ENCODE results near the gene PEX11A.

The PEX11A gene

GRCh38 chr15:89674526-89674925 lies 16.0 kb downstream of the PEX11A start:
- DNase-seq (ENCODE audit: low spot score): no peak

DNA sequence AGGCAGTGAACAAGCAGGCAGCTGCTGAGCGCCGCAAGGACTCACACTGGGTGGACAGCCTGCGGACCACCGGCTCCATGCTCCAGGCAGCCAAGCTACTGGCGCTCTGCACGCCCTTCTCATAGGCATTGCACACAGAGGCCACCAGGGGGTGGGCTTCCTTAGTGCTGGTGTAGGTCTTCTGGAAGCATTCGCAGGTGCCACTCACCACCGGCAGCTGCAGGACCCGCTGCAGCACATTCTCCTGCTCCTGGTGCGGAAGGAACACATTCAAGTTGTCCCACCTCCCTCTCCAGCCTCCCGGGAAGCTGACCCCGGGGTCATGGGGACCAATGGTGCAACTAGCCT lies 17.4 kb downstream of the PEX11A start:
- peak; percentile 15 for DNase-seq (ENCODE audit: low spot score)

DNA sequence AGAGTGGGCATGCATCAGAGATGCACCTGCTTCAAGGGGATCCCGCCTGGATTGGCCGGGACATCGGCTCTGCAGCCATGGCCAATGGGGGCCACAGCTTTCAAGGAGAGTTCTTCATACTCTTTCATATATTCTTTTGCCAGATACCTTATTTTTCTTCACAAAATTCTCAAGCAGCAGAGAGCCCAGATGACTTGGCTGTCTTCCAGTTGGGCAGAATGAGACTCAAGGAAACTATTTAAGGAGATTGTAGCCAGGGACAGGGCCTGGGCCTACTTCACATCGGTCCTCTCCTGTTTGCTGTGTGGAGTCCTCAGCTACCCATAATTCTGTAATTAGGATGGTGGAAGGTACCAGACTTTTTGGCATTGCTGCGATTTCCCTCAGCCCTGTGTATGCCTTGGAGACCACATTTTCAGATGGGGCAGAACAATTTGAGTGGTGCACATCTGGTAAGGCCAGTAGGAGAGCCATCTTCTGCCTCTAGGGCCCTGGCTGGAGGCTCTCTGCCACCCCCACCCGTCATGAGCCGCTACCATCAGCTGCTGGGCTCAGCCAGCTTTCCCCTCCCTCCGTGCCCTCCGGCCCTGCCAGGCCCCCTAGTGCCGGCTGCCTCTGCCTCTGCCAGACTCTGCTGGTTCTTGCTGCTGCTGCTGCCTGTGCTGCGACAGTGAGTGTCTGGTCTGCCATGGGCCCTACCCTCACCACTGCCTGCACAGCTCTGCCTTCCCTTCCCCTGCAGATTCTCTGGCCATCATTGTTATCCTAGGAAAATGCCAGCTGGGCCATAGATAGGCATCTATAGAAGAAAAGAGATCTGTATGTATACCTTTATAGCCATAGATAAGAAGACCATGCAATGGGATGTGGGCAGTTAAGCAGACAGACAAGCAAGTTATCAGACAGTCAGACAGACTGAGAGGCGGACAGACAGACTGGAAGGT lies 18.1 kb downstream of the PEX11A start:
- DNase-seq (ENCODE audit: low spot score): no peak

- no peak for DNase-seq (ENCODE audit: low spot score)
These were observed 18.9 kb downstream of the PEX11A start for GRCh38 chr15:89671687-89672086.

GRCh38 chr15:89670971-89671560 lies 19.5 kb downstream of the PEX11A start:
- no peak for DNase-seq (ENCODE audit: low spot score)

GRCh38 chr15:89669941-89670340 lies 20.6 kb downstream of the PEX11A start:
- DNase-seq (ENCODE audit: low spot score): no peak

DNA sequence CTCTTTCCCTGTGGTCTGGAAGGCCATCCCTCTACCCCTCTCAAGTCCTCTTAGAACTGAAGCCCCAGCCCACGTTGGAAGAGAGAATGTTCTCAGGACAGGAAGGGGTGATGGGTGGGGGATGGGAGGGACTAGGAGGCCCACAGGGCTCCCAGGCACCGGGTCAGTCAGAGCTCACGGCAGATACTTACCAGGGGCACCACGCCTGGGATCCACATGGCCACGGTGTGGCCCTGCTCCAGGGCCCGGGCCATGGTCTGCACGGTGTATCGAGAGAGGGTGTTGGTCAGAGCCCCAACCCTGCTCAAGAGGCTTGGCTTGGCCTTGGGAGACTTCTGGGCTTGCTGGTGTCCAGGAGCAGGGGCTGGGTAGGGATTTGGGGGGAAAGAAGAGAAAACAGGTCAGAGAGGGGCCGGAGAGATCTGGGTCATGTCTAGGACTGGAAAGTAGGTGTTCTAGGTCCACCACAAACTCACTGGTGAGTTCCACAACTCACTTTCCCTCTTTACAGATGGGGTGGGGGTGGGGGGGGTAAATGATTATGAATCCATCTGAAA lies 21.2 kb downstream of the PEX11A start:
- no peak for DNase-seq (ENCODE audit: low spot score)

DNA sequence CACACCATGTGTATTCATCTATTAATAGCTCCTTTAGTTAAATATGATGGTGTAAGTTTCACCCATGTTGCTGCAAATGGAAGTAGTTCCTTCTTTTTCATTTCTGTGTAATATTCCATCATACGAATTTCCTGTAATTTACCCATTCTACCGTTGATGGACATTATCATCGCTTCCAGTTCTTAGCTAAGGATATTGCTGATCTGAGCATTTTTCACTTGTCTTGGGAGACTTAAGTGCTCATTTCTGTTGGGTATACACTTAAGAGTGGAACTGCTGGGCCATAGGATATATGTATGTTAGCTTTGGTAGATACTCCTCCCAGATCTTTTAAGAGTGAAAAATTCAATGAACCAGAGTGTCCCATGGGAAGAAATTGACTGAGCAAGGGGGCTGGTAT lies 22.4 kb downstream of the PEX11A start:
- DNase-seq (ENCODE audit: low spot score): no peak

DNA sequence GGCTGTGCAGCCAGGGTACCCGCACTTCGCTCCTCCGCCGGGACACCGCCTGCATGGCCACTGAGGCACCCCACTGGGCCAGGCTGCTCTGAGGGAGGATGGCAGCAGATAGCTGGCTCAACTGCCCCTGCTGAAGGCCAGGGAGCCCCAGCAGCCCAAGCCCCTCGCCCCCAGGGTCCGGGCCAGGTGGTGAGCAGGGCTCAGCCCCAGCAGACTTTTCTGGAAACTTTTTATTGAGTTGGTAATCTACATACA lies 22.9 kb downstream of the PEX11A start:
- no peak for DNase-seq (ENCODE audit: low spot score)

DNA sequence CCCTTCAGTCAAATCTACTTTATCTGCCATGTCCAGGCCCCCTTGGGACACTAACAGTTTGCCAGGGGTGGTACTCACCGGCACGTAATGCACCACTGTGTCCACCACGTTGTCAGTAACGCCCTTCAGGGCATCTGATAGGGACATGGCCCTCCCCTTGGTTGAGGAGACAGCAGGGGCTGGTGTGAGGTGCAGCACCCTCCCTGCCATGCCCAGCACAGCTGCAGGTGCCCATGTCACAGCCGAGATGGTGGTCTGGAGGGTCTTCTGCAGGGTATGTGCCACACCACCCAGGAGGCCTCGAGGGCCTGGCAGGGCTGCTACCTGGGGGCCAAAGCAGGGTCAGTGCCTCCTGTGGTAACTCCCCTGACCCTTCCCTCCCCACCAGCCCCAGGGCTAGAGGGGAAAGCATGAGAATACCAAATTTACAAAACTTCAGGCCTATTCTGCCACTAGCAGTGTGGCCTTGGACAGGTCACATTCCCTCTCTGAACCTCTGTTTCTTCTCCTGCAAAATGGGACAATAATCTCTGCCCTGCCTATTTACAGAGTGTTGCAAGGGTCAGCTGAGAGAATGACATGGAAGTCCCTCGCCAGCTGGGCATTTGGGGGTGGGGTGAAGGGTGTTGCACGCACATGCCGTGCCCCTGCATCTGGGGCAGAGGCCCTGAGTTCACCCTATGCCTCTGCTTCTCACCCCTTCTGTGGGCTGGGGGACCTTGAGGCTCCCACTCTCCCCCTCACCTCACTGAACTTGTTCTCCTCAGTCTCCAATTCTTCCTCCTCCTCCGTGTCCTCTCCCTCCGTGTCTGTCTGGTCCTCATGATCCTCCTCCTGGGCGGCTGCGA lies 23.5 kb downstream of the PEX11A start:
- DNase-seq (ENCODE audit: low spot score): no peak

- DNase-seq (ENCODE audit: low spot score): no peak
These were observed 24.2 kb downstream of the PEX11A start for GRCh38 chr15:89666184-89666857.

- DNase-seq (ENCODE audit: low spot score): no peak
These were observed 24.9 kb downstream of the PEX11A start for GRCh38 chr15:89665449-89666181.

- no peak for DNase-seq (ENCODE audit: low spot score)
These were observed 25.9 kb downstream of the PEX11A start for GRCh38 chr15:89664441-89665350.

- DNase-seq (ENCODE audit: low spot score): no peak
These were observed 27.5 kb downstream of the PEX11A start for GRCh38 chr15:89662893-89663626.

- DNase-seq (ENCODE audit: low spot score): no peak
These were observed 30.0 kb downstream of the PEX11A start for GRCh38 chr15:89660556-89660955.

GRCh38 chr15:89659295-89659694 lies 31.3 kb downstream of the PEX11A start:
- no peak for DNase-seq (ENCODE audit: low spot score)

DNA sequence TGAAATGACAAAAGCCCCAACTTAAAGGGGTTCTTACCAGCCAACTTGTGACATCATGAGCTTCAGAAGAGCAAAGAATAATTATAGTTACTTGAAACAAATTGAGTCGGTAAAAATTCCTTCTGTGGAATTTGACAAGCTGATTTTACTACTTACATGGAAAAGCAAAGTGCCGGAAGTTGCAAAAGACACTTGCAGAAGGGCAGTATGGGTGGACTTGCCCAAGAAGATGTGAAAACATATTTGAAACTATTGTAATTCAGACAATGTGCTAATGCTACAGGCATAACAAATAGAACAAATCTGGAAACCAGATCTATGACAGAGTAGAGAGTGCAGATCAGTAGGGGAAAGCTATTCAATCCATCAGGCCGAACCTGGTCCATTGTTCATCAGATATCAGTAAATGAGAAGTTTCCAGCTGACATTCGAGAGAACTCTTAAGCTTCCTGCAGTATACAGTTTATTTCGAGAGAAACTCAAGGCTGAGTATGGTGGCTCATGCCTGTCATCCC lies 32.8 kb downstream of the PEX11A start:
- no peak for DNase-seq (ENCODE audit: low spot score)

DNA sequence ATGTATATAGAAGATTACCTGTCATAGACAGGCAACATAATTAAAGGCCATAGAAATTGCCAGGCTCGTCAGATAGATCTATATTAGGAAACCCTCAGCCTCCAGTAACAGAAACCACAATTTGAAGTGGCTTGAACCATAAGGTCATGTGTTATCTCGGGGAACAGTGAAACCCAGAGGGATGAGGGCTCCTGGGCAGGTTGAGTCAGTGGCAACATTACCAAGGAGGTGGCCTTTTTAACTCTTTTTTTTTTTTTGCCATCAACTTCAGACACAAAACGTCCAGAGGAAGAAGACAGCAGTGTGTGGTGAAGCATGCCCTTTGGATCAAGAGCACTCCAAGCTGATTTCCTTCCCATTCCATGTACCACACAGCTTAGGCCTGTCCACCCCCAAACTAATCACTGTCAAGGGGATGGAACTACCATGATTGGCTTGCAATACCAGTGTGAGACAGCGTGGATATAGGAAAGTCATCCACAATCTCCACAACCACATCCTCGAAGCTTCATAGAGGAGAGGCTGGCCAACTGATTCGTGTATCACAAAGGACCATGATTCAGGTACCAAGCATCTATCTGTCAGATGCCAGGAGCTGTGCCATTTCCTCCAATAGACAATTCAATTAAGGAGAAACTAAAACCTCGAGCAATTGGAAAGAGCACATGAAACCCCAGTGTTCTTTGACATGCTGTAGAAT lies 34.3 kb downstream of the PEX11A start:
- DNase-seq (ENCODE audit: low spot score): no peak
